Psoas muscle (tissue), 8 donors: ENCODE results near the gene NPY5R. TPM values are rescaled to one million over a fixed set of nuclear protein-coding genes. Genes with fewer than 3 reads are reported as not detected.

Experiments used
- ATAC-seq, 4 donors: fragments of 200-7000 bp; cut with Tn5 transposase; one replicate each; pipeline ENCODE4 v1.9.1; 2020; ENCODE audit warnings: moderate library complexity in 3 of 4, mild to moderate bottlenecking in 2 of 4
- DNase-seq, 2 donors: peaks; one replicate each; pipeline ENCODE4 v3.0.0-alpha.2; 2020
- H3K27ac ChIP-seq: fragments of 200-600 bp; one replicate; pipeline ENCODE4 v1.8.0; 2022
- H3K27me3 ChIP-seq, 3 donors: fragments of 200-600 bp in 1 of 3; one replicate each; pipeline versions ENCODE4 v1.6.1 to v1.8.0; 2013 to 2022; ENCODE audit warnings: low read length in 2 of 3, mild to moderate bottlenecking in 2 of 3, moderate library complexity in 1 of 3; ENCODE audit not compliant: insufficient read depth in 3 of 3
- H3K36me3 ChIP-seq, 2 donors: fragments of 200-600 bp in 1 of 2; one replicate each; pipeline versions ENCODE4 v1.6.1 to v1.8.0; 2013 to 2022; ENCODE audit warnings: low read depth in 1 of 2, mild to moderate bottlenecking in 1 of 2, moderate library complexity in 1 of 2; ENCODE audit not compliant: insufficient read depth in 1 of 2
- H3K4me1 ChIP-seq: fragments of 200-600 bp; one replicate; pipeline ENCODE4 v1.8.0; 2022
- H3K4me3 ChIP-seq: fragments of 200-600 bp; one replicate; pipeline ENCODE4 v1.8.0; 2022; ENCODE audit warnings: mild to moderate bottlenecking
- H3K9me3 ChIP-seq: fragments of 200-600 bp; one replicate; pipeline ENCODE4 v1.8.0; 2022
- CTCF ChIP-seq: fragments of 200-600 bp; IDR thresholded peaks from one replicate; pipeline ENCODE4 v1.8.0; 2022; ENCODE audit warnings: antibody characterized with exemption
- WGBS, 3 donors: extraction: QIAGEN DNeasy Blood & Tissue Kit; methylation state at CpG; one replicate each; pipeline versions ENCODE4 v1.1.6 to v1.1.7; 2013; 5-methylcytosine and 5-hydroxymethylcytosine counted together
- intact Hi-C, 2 donors: fragments of 100-400 bp; cut with DNase I; formaldehyde crosslinking; loops; one replicate each; pipeline versions ENCODE4 v1.11.0 to v1.14.2; 2022
- polyA plus RNA-seq, 3 donors: library from polyadenylated mRNA; stranded (reverse); fragments of 200-250 nt; gene quantifications; one replicate each; pipeline ENCODE4 v1.2.3, GENCODE V29; 2013
- total RNA-seq, 4 donors: library from RNA; stranded (reverse); fragmentation: NEBNext Ultra II Directional in 2 of 4; extraction: Animal tissue kit (Norgen Biotek cat#: 25700) in 2 of 4; gene quantifications; one replicate each; pipeline versions ENCODE4 v1.2.1 to v1.2.4, GENCODE V29; 2021 to 2023
- donor health status: healthy with polysubstance abuse.
- donor health status: DM: no; HTN: no; CAD: no; lungs with moderate emphysema.
- donor health status: Bipolar disorder and iron deficiency.
- donor health status: healthy.
- donor health status: DM: yes; HTN: yes; CAD: no.
- donor health status: DM: no; HTN: no; CAD: no.
- donor health status: DM: no; HTN: no; CAD: no.
- donor health status: DM: yes; HTN: yes; CAD: no.

The NPY5R gene
- total and polyA plus RNA-seq, 7 donors, result 0.05 to 0.23 (median 0.13) TPM; not detected in 2

GRCh38 chr4:163400911-163401310 is 57.2 kb downstream of the NPY5R start:
- intact Hi-C loops, result no loop called here
- Histone ChIP-seq H3K27ac (no peak overlapping the region), H3K4me1 (no peaks in the 10 kb centered on the region), H3K27me3 (peaks cover 0 to 1% (median 0%) of the 10 kb centered on the region in 3 donors), H3K9me3 (no peaks in the 10 kb centered on the region), H3K36me3 (no peaks in the 10 kb centered on the region), H3K4me3 (no peak overlapping the region)
- WGBS, 3 donors, result 54 to 65% (median 61%) methylated on average over 4 of the region's 4 CpGs
- DNase-seq (no peak), ATAC-seq (no peak)
- TF ChIP-seq CTCF, result no peak

Other genes with a start within 250 kb of the NPY5R start
- 10 to 100 TPM; 16.8 to 28.1 (median 20.6) TPM for gene NAF1, start 177.0 kb upstream of the NPY5R start, total RNA-seq
- 10 to 100 TPM in 1 of 3 donors, 1 to 10 TPM in 2; 7.0 to 11.3 (median 8.4) TPM for gene NAF1, start 177.0 kb upstream of the NPY5R start, polyA plus RNA-seq
- 1 to 10 TPM in 1 of 4 donors, under 1 TPM in 3; 0.55 to 1.2 (median 0.71) TPM for gene NPY1R, start 11.3 kb upstream of the NPY5R start, total RNA-seq
- under 1 TPM; 0.29 to 0.80 (median 0.51) TPM for gene NPY1R, start 11.3 kb upstream of the NPY5R start, polyA plus RNA-seq
- not detected for gene TKTL2, start 129.9 kb downstream of the NPY5R start, total RNA-seq
- gene TKTL2, start 129.9 kb downstream of the NPY5R start, polyA plus RNA-seq, result not detected
- 10 to 100 TPM in 2 of 4 donors, 1 to 10 TPM in 2; 9.7 to 14.7 (median 10.7) TPM for gene TMA16, start 150.8 kb downstream of the NPY5R start, total RNA-seq
- 10 to 100 TPM in 1 of 3 donors, 1 to 10 TPM in 2; 4.6 to 12.2 (median 8.1) TPM for gene TMA16, start 150.8 kb downstream of the NPY5R start, polyA plus RNA-seq